OCI-LY7 (cell line): ENCODE measurements around the gene CLEC16A. TPM values are rescaled to one million over a fixed set of nuclear protein-coding genes. Genes with fewer than 3 reads are reported as not detected.

Source experiments
- BruUV-seq: library from RNA; stranded (reverse); fragments of 400-500 nt; replicated peaks from 2 replicates; lab custom pipeline; 2021; lab: Mats Ljungman, UMichigan
- CTCF ChIA-PET: fragments of 300-600 bp; sonication (Branson Sonifier 250); formaldehyde crosslinking; loops from one replicate; lab custom pipeline; 2022; ENCODE audit warnings: antibody characterized with exemption; ENCODE audit not compliant: unreplicated experiment; lab: Charles Lee
- POLR2A ChIA-PET: fragments of 300-600 bp; sonication (Branson Sonifier 250); formaldehyde crosslinking; loops from one replicate; lab custom pipeline; 2022; ENCODE audit warnings: antibody characterized with exemption; lab: Charles Lee
- DNase-seq: peaks from one replicate; pipeline ENCODE4 v3.0.0-alpha.2; 2015; ENCODE audit warnings: low spot score
- H2AFZ ChIP-seq: fragments of 200-600 bp; sonication (generic), shearing (Covaris generic); 2 replicates; pipeline ENCODE4 v1.6.1; 2014; ENCODE audit warnings: mild to moderate bottlenecking, antibody characterized with exemption, low read length, moderate library complexity
- H3K27ac ChIP-seq: fragments of 200-600 bp; sonication (generic); 2 replicates; pipeline ENCODE4 v1.5.1; 2014; ENCODE audit warnings: mixed run types, low read depth, mild to moderate bottlenecking, moderate library complexity, low read length, inconsistent platforms; ENCODE audit not compliant: poor library complexity, severe bottlenecking
- H3K36me3 ChIP-seq: fragments of 200-600 bp; sonication (generic); 2 replicates; pipeline ENCODE4 v1.6.1; 2014; ENCODE audit warnings: mild to moderate bottlenecking, antibody characterized with exemption, low read length, moderate library complexity, mixed read lengths; ENCODE audit not compliant: insufficient read depth
- H3K4me1 ChIP-seq: fragments of 200-600 bp; sonication (generic); 2 replicates; pipeline ENCODE4 v1.5.1; 2014; ENCODE audit warnings: mild to moderate bottlenecking, low read length; ENCODE audit not compliant: insufficient read depth, poor library complexity, severe bottlenecking
- H3K4me2 ChIP-seq: fragments of 200-600 bp; sonication (generic); 2 replicates; pipeline ENCODE4 v1.6.1; 2014; ENCODE audit warnings: mild to moderate bottlenecking, low read length
- H3K4me3 ChIP-seq: fragments of 200-600 bp; sonication (generic); 2 replicates; pipeline ENCODE4 v1.5.1; 2014; ENCODE audit warnings: mild to moderate bottlenecking, low read depth, low read length; ENCODE audit not compliant: poor library complexity, severe bottlenecking
- H3K79me2 ChIP-seq: fragments of 200-600 bp; sonication (generic); 2 replicates; pipeline ENCODE4 v1.6.1; 2016; ENCODE audit warnings: low read depth, mild to moderate bottlenecking, low read length, moderate library complexity, mixed read lengths; ENCODE audit not compliant: insufficient read depth
- H3K9me2 ChIP-seq: fragments of 200-600 bp; sonication (generic); 2 replicates; pipeline ENCODE4 v1.6.1; 2016; ENCODE audit warnings: mild to moderate bottlenecking, low read length, mixed read lengths; ENCODE audit not compliant: insufficient read depth
- H3K9me3 ChIP-seq: fragments of 200-600 bp; sonication (generic); 2 replicates; pipeline ENCODE4 v1.6.1; 2014; ENCODE audit warnings: mild to moderate bottlenecking, mixed run types, low read length, mixed read lengths
- H4K20me1 ChIP-seq: fragments of 200-600 bp; sonication (generic); 2 replicates; pipeline ENCODE4 v1.6.1; 2014; ENCODE audit warnings: mild to moderate bottlenecking, antibody characterized with exemption, low read length, moderate library complexity, mixed read lengths; ENCODE audit not compliant: insufficient read depth
- CTCF ChIP-seq: fragments of 200-600 bp; sonication (generic); conservative IDR thresholded peaks from 2 replicates; pipeline ENCODE4 v1.5.1; 2014; ENCODE audit warnings: mild to moderate bottlenecking, antibody characterized with exemption, low read length, moderate library complexity, mixed read lengths
- EZH2phosphoT487 ChIP-seq: fragments of 200-600 bp; sonication (generic); IDR thresholded peaks from 2 replicates; pipeline ENCODE4 v1.6.1; 2018; ENCODE audit warnings: low read depth, borderline replicate concordance, mild to moderate bottlenecking, mixed run types, antibody characterized with exemption, low read length, moderate library complexity, mixed read lengths
- intact Hi-C: fragments of 100-400 bp; cut with micrococcal nuclease; formaldehyde crosslinking; loops from one replicate; pipeline ENCODE4 v1.10.0; 2022; ENCODE audit not compliant: unreplicated experiment
- total RNA-seq, 2 experiments: library from RNA; depleted of rRNA in 1 of 2; stranded (reverse); fragments of >200 nt in 1 of 2; shearing (Covaris generic) in 1 of 2; gene quantifications; 2 replicates each; pipeline ENCODE4 v1.2.3, GENCODE V29; 2014 to 2022

CLEC16A gene
- total RNA-seq, 2 experiments from 2014 or later, result 26.2 to 50.9 TPM

- no peaks in the 10 kb centered on the region for H3K4me1 ChIP-seq
- intact Hi-C loops, result no loop called here
- peaks cover 46% of the 10 kb centered on the region for H3K36me3 ChIP-seq
- CTCF ChIA-PET, result no interaction called here
- H3K4me2 ChIP-seq, result no peak overlapping the region
- TF ChIP-seq EZH2phosphoT487 (no peak), CTCF (no peak)
- H4K20me1 ChIP-seq, result no peaks in the 10 kb centered on the region
- no peaks in the 10 kb centered on the region for H3K79me2 ChIP-seq
- no peaks in the 10 kb centered on the region for H3K9me2 ChIP-seq
- POLR2A ChIA-PET, result interaction anchor here (0.7 kb wide), 1 partner anchor 280 kb away, joined by 4 read pairs; no protein-coding TSS in a partner anchor
- H3K27ac ChIP-seq, result no peak overlapping the region
- H3K4me3 ChIP-seq, result no peak overlapping the region
- H3K9me3 ChIP-seq, result no peaks in the 10 kb centered on the region
- no peak overlapping the region for H2AFZ ChIP-seq
- BruUV-seq, result no TSS peak
- DNase-seq, result no peak
Measured at GRCh38 chr16:11003141-11003540, 58.8 kb downstream of the CLEC16A start.

DNA sequence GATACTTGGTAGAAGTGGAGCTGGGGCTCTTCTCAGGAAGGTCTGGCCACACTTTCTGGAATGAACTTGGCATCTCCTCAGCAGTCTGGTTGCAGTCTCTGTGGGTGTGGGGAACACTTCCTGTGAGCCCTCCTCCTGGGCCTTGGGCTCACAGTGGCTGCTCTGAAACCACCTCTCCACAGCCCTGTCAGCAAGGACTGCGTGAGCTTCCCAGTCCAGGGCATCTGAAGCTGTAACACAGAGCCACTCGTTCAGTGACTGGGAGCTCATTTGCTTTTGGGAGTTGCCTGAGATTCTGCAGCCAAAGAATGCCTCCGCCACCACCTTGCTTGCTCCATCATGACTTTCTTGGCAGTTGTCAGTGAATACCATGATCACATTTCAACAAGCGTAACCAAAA, 60.0 kb downstream of the CLEC16A start:
- Histone ChIP-seq H3K4me2 (no peak overlapping the region), H3K4me3 (no peak overlapping the region), H3K36me3 (peaks cover 55% of the 10 kb centered on the region), H2AFZ (no peak overlapping the region), H3K27ac (no peak overlapping the region), H3K79me2 (no peaks in the 10 kb centered on the region), H3K9me2 (no peaks in the 10 kb centered on the region), H4K20me1 (no peaks in the 10 kb centered on the region), H3K4me1 (no peaks in the 10 kb centered on the region), H3K9me3 (no peaks in the 10 kb centered on the region)
- no peak for TF ChIP-seq EZH2phosphoT487
- TF ChIP-seq CTCF, result no peak
- no TSS peak for BruUV-seq
- intact Hi-C loops, result no loop called here
- DNase-seq, result no peak
- CTCF ChIA-PET, result no interaction called here
- POLR2A ChIA-PET, result no interaction called here

DNA sequence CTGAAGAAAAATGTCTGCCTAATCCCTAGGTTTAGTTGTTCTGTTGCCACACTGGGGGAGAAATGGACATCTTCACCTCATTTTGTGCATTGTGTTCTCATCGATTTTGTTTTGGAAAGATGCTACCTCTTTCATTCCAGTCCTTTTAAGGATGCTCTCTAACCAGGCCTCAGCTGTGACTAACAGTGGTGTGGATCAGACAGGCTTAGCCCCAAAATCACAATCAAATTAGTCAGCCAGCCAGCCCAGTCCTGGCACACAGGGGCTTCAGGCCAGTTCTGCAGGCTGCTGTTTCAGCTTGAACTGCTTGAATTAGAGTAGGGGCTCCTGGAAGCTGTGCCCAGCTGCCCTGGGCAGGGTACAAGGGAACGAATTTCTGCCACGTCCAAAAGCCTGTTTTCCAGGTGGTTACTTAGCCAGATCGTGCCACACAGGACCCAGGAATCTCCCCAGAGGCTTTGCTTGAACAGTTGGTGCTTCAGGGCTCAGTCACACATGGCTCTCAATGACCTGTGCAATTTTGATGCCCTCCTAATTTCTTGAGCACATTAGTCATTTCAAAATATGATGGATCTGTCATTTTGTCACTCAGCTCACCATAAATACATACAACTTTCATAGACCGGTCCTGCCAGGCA, 60.7 kb downstream of the CLEC16A start:
- TF ChIP-seq EZH2phosphoT487 (no peak), CTCF (no peak)
- H3K4me2 ChIP-seq, result no peak overlapping the region
- ChIA-PET POLR2A (no interaction called here), CTCF (no interaction called here)
- H4K20me1 ChIP-seq, result no peaks in the 10 kb centered on the region
- no peak overlapping the region for H3K4me3 ChIP-seq
- H2AFZ ChIP-seq, result no peak overlapping the region
- H3K9me3 ChIP-seq, result no peaks in the 10 kb centered on the region
- H3K4me1 ChIP-seq, result no peaks in the 10 kb centered on the region
- peaks cover 55% of the 10 kb centered on the region for H3K36me3 ChIP-seq
- DNase-seq, result no peak
- H3K9me2 ChIP-seq, result no peaks in the 10 kb centered on the region
- intact Hi-C loops, result no loop called here
- no peak overlapping the region for H3K27ac ChIP-seq
- no peaks in the 10 kb centered on the region for H3K79me2 ChIP-seq
- BruUV-seq, result no TSS peak
